Muscle of back (tissue), 11 donors: ENCODE data around the gene TUFT1. TPM values are rescaled to one million over a fixed set of nuclear protein-coding genes. Genes with fewer than 3 reads are reported as not detected.
"Not testable (repeated sequence)": the region's sequence is repeated elsewhere in the genome, so short reads cannot be mapped to it uniquely, and the experiment has no call there.

Experiments
- DNase-seq, 3 donors: peaks; one replicate each; pipeline versions ENCODE4 v3.0.0 to v3.0.0-alpha.2; 2013
- polyA plus RNA-seq, 10 donors: library from polyadenylated mRNA; unstranded; fragments of 120-200 nt; gene quantifications; one replicate each; pipeline ENCODE4 v1.2.1, GENCODE V29; 2013; ENCODE audit not compliant: insufficient read length in 10 of 10

Gene TUFT1
- polyA plus RNA-seq, 10 donors = 6.5 to 9.7 (median 7.9) TPM

- no peak for DNase-seq
Measured at GRCh38 chr1:151578941-151579340, 38.8 kb downstream of the TUFT1 start.

GRCh38 chr1:151579436-151580225 lies 39.5 kb downstream of the TUFT1 start:
- DNase-seq = no peak

- DNase-seq = peak in 2 of 3 donors; percentile 46 to 77
Measured at GRCh38 chr1:151581451-151581850, 41.3 kb downstream of the TUFT1 start.

GRCh38 chr1:151581921-151582320 lies 41.8 kb downstream of the TUFT1 start:
- peak in 2 of 3 donors; percentile 33 to 82 for DNase-seq

- DNase-seq = no peak
Measured at GRCh38 chr1:151583796-151584195, 43.7 kb downstream of the TUFT1 start.

GRCh38 chr1:151584278-151584677 lies 44.2 kb downstream of the TUFT1 start:
- no peak for DNase-seq

- DNase-seq = no peak
Measured at GRCh38 chr1:151584780-151585179, 44.7 kb downstream of the TUFT1 start.

GRCh38 chr1:151585622-151586021 lies 45.5 kb downstream of the TUFT1 start:
- peak; percentile 46 to 67 (median 54) for DNase-seq

GRCh38 chr1:151590961-151591360 lies 50.9 kb downstream of the TUFT1 start:
- no peak for DNase-seq

- DNase-seq = peak in 1 of 3 donors; percentile 71
Measured at GRCh38 chr1:151593730-151594129, 53.6 kb downstream of the TUFT1 start.

- DNase-seq = peak in 2 of 3 donors; percentile 53 to 69
Measured at GRCh38 chr1:151594143-151594625, 54.1 kb downstream of the TUFT1 start.

GRCh38 chr1:151596166-151596953 lies 56.3 kb downstream of the TUFT1 start:
- DNase-seq = no peak

GRCh38 chr1:151602550-151602949 lies 62.4 kb downstream of the TUFT1 start:
- DNase-seq = not testable (repeated sequence)

- DNase-seq = no peak
Measured at GRCh38 chr1:151604291-151604690, 64.2 kb downstream of the TUFT1 start.

GRCh38 chr1:151606384-151606783 lies 66.3 kb downstream of the TUFT1 start:
- DNase-seq = no peak

- no peak for DNase-seq
Measured at GRCh38 chr1:151606857-151607256, 66.7 kb downstream of the TUFT1 start.

GRCh38 chr1:151610142-151610541 lies 70.0 kb downstream of the TUFT1 start:
- DNase-seq = no peak

- DNase-seq = peak in 1 of 3 donors; percentile 40
Measured at GRCh38 chr1:151611288-151611790, 71.2 kb downstream of the TUFT1 start.

- DNase-seq = peak; percentile 92 to 98 (median 94)
Measured at GRCh38 chr1:151611832-151612500, 71.9 kb downstream of the TUFT1 start, which contains the start of gene SNX27. SNX27 (plus strand) TSS chr1:151612050; CDS start chr1:151612202, 152 bp downstream.

- DNase-seq = peak in 2 of 3 donors; percentile 53 to 87
Measured at GRCh38 chr1:151612501-151613281, 72.6 kb downstream of the TUFT1 start.

GRCh38 chr1:151613282-151613780 lies 73.2 kb downstream of the TUFT1 start:
- peak in 2 of 3 donors; percentile 10 to 51 for DNase-seq
